ENCODE data around the gene PARD6G. TPM values are rescaled to one million over a fixed set of nuclear protein-coding genes. Genes with fewer than 3 reads are reported as not detected.

The PARD6G gene
- total and polyA plus RNA-seq, 9 of the 15 experiments (the other 6 are each of a cell fraction or from before 2014, with no cell fraction given): 0.03 to 1.2 (median 0.26) TPM

DNA sequence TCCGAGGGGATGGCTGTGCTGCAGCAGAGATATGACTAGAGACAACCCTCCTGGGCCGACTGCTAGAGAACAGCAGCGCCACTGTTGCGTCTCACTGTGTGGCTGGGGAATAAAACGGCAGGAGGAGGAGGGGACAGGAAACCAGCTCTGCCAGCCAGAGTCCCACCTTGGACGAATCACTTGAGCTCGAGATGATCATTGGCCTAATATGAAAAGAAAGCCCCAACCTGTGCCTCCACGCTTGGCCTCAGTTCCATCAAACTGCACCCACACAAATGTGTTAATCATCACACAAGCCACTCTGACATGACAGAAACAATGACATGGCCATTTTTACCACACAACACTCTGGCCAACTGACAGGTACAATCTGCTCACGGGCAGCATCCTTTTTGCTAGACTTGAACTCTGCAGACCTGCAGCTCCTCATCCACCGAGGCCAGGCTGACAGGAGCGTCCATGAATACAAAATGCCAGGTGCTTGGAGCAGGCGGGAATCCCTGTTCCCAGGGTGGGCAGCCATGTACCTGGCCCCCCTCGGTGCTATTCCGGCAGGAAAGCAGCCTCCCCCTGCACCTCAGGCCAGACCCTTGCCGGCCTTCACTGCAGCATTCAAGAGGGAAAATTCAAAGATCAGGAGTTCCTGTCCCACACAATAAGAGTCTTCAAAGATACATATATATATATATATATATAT is 52.3 kb downstream of the PARD6G start:
- no TSS peak for BruUV-seq (replicated peaks)
- no peaks in the 10 kb centered on the region for H3K79me2 ChIP-seq (ENCODE audit: control insufficient read depth, insufficient read depth, low read length)
- H4K20me1 ChIP-seq (replicated peaks; ENCODE audit: control insufficient read depth, insufficient read depth, low read length): no peaks in the 10 kb centered on the region
- peaks cover 15 to 45% of the 10 kb centered on the region in 2 experiments; a peak in 4 of 5 replicates for H3K27me3 ChIP-seq (ENCODE audit: control insufficient read depth in 2 of 2, insufficient read depth in 2 of 2, low read length in 2 of 2)
- H3K36me3 ChIP-seq (ENCODE audit: control insufficient read depth, insufficient read depth, low read length): no peaks in the 10 kb centered on the region
- peak in 1 of 4 experiments; percentile 2 for DNase-seq (ENCODE audit: extremely low read depth in 1 of 4, low spot score in 3 of 4)
- no peaks in the 10 kb centered on the region for H3K9me3 ChIP-seq (replicated peaks; ENCODE audit: control insufficient read depth, insufficient read depth, low read depth, low read length)
- H3K27ac ChIP-seq (ENCODE audit: extremely low read depth, low read depth, low read length): no peak overlapping the region
- no peaks in the 10 kb centered on the region for H3K4me1 ChIP-seq (replicated peaks in 1 of 2; ENCODE audit: control insufficient read depth in 2 of 2, insufficient read depth in 2 of 2, low read length in 2 of 2)
- 1% methylated on average over 12 of the region's 15 CpGs for WGBS (ENCODE audit: insufficient coverage, low coverage, missing lambda C conversion rate)
- in situ Hi-C loops (cut with MboI): no loop called here
- H3K4me2 ChIP-seq (ENCODE audit: insufficient read depth, low read length): no peak overlapping the region
- intact Hi-C loops (cut with micrococcal nuclease): no loop called here
- CTCF ChIA-PET (ENCODE audit: low intra/inter-chr PET ratio): no interaction called here
- no peak overlapping the region for H2AFZ ChIP-seq (ENCODE audit: low read depth, low read length)
- POLR2A ChIA-PET: no interaction called here
- no peaks in the 10 kb centered on the region for H3K9me1 ChIP-seq (ENCODE audit: control insufficient read depth, insufficient read depth, low read length)
- no peak overlapping the region for H3K4me3 ChIP-seq
- no peak for ATAC-seq
- no peak for FAIRE-seq
- H3K9ac ChIP-seq (ENCODE audit: insufficient read depth in 1 of 2, low read depth in 2 of 2, low read length in 2 of 2): no peak overlapping the region
- TF ChIP-seq ZFP36 (IDR thresholded peaks at IDR 0.05; ENCODE audit: low read depth, low read length, partially characterized antibody): no peak
- TF ChIP-seq HDAC2 (IDR thresholded peaks at IDR 0.05): no peak
- TF ChIP-seq, protein P1, sequence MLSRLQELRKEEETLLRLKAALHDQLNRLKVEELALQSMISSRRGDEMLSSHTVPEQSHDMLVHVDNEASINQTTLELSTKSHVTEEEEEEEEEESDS (CRISPR knock-in tag; IDR thresholded peaks at IDR 0.05): no peak
- no peak for TF ChIP-seq ZNF561 (CRISPR knock-in tag; conservative IDR thresholded peaks at IDR 0.05)
- TF ChIP-seq ZNF395 (CRISPR knock-in tag; IDR thresholded peaks at IDR 0.05): no peak
- no peak for TF ChIP-seq ZNF586 (CRISPR knock-in tag; conservative IDR thresholded peaks at IDR 0.05)
- TF ChIP-seq TFE3 (CRISPR knock-in tag; IDR thresholded peaks at IDR 0.05): no peak
- TF ChIP-seq NFE2 (IDR thresholded peaks at IDR 0.05; ENCODE audit: low read depth): 0 out of 2 replicates have a peak, but pooled peaks have one; percentile 25
- TF ChIP-seq LCOR (CRISPR knock-in tag; IDR thresholded peaks at IDR 0.05): no peak
- TF ChIP-seq, protein P2, sequence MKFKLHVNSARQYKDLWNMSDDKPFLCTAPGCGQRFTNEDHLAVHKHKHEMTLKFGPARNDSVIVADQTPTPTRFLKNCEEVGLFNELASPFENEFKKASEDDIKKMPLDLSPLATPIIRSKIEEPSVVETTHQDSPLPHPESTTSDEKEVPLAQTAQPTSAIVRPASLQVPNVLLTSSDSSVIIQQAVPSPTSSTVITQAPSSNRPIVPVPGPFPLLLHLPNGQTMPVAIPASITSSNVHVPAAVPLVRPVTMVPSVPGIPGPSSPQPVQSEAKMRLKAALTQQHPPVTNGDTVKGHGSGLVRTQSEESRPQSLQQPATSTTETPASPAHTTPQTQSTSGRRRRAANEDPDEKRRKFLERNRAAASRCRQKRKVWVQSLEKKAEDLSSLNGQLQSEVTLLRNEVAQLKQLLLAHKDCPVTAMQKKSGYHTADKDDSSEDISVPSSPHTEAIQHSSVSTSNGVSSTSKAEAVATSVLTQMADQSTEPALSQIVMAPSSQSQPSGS (CRISPR knock-in tag; IDR thresholded peaks at IDR 0.05): no peak
- TF ChIP-seq DLX4 (CRISPR knock-in tag; IDR thresholded peaks at IDR 0.05): no peak
- TF ChIP-seq, protein P3, sequence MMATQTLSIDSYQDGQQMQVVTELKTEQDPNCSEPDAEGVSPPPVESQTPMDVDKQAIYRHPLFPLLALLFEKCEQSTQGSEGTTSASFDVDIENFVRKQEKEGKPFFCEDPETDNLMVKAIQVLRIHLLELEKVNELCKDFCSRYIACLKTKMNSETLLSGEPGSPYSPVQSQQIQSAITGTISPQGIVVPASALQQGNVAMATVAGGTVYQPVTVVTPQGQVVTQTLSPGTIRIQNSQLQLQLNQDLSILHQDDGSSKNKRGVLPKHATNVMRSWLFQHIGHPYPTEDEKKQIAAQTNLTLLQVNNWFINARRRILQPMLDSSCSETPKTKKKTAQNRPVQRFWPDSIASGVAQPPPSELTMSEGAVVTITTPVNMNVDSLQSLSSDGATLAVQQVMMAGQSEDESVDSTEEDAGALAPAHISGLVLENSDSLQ (IDR thresholded peaks at IDR 0.05): 0 out of 2 replicates have a peak, but pooled peaks have one; percentile 6
- TF ChIP-seq SOX6 (IDR thresholded peaks at IDR 0.05): no peak
- no peak for TF ChIP-seq MYBL2 (IDR thresholded peaks at IDR 0.05; ENCODE audit: low read depth)
- TF ChIP-seq MYBL2 (CRISPR knock-in tag; IDR thresholded peaks at IDR 0.05; ENCODE audit: borderline replicate concordance): no peak
- peak; percentile 40 for TF ChIP-seq EGR1 (conservative IDR thresholded peaks at IDR 0.05)
